ENCODE data around the gene AQP12B. TPM values are rescaled to one million over a fixed set of nuclear protein-coding genes. Genes with fewer than 3 reads are reported as not detected.
"Not testable (repeated sequence)": the region's sequence is repeated elsewhere in the genome, so short reads cannot be mapped to it uniquely, and the experiment has no call there.

The AQP12B gene, protein sequence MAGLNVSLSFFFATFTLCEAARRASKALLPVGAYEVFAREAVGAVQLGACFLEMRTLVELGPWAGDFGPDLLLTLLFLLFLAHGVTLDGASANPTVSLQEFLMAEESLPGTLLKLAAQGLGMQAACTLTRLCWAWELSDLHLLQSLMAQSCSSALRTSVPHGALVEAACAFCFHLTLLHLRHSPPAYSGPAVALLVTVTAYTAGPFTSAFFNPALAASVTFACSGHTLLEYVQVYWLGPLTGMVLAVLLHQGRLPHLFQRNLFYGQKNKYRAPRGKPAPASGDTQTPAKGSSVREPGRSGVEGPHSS
- not detected for total RNA-seq (2021; fragmentation: NEBNext Ultra II Directional; extraction: Animal tissue kit (Norgen Biotek cat#: 25700))
- long read RNA-seq, result 0 reads

DNA sequence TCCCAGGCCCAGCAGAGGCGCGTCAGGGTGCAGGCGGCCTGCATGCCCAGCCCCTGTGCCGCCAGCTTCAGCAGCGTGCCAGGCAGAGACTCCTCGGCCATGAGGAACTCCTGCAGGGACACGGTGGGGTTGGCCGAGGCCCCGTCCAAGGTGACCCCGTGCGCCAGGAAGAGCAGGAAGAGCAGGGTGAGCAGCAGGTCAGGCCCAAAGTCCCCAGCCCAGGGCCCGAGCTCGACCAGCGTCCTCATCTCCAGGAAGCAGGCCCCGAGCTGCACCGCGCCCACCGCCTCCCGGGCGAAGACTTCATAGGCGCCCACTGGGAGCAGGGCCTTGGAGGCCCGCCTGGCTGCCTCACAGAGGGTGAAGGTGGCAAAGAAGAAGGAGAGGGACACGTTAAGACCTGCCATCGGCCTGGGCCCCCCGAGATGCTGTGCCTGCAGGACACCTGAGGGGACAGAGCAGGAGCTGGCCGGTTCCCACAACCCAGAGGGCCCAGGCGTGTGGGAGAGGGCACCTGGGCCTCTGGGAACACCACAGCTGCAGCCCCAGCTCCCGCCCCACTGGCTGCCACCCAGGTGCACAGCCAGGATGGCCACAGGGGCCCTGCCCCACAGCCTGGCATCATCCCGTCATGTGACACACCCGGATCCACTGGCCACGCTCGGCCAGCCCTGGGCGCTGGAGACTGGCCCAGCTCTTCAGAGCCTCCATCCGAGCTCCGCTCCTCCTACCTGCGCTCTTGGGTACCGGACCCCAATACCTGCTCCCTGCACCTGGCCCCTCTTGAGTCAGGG, at the start of gene AQP12B:
AQP12B (minus strand) TSS at position 455 of the 794 bp plus-strand sequence; CDS start at position 407, 48 bp downstream.
- not testable (repeated sequence) for H3K9me3 Mint-ChIP-seq; DNase-seq; H3K4me1 Mint-ChIP-seq (ENCODE audit: low read depth); H3K36me3 Mint-ChIP-seq (ENCODE audit: low read depth); H3K4me3 Mint-ChIP-seq; H3K27ac Mint-ChIP-seq
- peaks cover 19% of the 10 kb centered on the region for H3K27me3 Mint-ChIP-seq (ENCODE audit: insufficient read depth)

DNA sequence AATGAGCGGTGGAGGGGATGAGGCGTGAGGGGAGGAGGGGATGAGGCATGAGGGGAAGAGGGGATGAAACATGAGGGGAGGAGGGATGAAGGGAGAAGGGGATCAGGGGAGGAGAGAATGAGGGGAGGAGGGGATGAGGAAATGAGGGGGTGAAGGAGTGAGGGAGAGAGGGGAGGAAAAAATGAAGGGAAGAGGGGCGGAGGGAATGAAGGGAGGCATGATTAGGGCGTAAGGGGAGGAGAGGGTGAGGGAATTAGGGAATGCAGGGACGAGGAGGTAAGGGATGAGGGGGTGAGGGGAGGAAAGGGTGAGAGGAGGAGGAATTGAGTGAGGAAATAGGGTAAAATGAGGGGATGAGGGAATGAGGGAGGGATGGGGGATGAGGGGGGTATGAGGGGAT, 49.5 kb upstream of the AQP12B start:
- no peaks in the 10 kb centered on the region for H3K36me3 Mint-ChIP-seq (ENCODE audit: low read depth)
- no peaks in the 10 kb centered on the region for H3K4me1 Mint-ChIP-seq (ENCODE audit: low read depth)
- H3K4me3 Mint-ChIP-seq, result no peak overlapping the region
- H3K9me3 Mint-ChIP-seq, result no peaks in the 10 kb centered on the region
- no peak for DNase-seq
- TF ChIP-seq, protein P1, sequence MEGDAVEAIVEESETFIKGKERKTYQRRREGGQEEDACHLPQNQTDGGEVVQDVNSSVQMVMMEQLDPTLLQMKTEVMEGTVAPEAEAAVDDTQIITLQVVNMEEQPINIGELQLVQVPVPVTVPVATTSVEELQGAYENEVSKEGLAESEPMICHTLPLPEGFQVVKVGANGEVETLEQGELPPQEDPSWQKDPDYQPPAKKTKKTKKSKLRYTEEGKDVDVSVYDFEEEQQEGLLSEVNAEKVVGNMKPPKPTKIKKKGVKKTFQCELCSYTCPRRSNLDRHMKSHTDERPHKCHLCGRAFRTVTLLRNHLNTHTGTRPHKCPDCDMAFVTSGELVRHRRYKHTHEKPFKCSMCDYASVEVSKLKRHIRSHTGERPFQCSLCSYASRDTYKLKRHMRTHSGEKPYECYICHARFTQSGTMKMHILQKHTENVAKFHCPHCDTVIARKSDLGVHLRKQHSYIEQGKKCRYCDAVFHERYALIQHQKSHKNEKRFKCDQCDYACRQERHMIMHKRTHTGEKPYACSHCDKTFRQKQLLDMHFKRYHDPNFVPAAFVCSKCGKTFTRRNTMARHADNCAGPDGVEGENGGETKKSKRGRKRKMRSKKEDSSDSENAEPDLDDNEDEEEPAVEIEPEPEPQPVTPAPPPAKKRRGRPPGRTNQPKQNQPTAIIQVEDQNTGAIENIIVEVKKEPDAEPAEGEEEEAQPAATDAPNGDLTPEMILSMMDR (IDR thresholded peaks at IDR 0.05), result no peak
- no peak overlapping the region for H3K27ac Mint-ChIP-seq
- peaks cover 20% of the 10 kb centered on the region for H3K27me3 Mint-ChIP-seq (ENCODE audit: insufficient read depth)

DNA sequence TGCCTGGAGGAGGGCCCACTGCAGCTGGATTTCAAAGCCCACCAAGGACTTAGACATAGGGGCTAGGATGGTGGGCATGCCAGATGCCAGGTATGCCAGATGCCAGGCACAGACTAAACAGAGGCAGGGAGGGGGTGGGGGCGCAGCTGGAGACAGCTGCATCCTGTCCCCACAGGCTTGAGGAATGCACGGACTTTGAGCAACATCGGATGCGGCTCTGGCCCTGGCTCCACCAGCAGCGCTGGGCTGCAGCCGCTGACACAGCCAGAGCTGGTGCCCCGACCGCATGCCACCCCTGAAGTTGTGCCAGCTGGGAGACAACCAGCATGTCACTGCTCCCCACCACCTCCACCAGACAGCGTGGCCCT, 48.5 kb upstream of the AQP12B start:
- no peaks in the 10 kb centered on the region for H3K9me3 Mint-ChIP-seq
- H3K4me1 Mint-ChIP-seq (ENCODE audit: low read depth), result no peaks in the 10 kb centered on the region
- H3K4me3 Mint-ChIP-seq, result no peak overlapping the region
- no peaks in the 10 kb centered on the region for H3K36me3 Mint-ChIP-seq (ENCODE audit: low read depth)
- no peak for DNase-seq
- TF ChIP-seq, protein P1 (IDR thresholded peaks at IDR 0.05), result no peak
- no peak overlapping the region for H3K27ac Mint-ChIP-seq
- H3K27me3 Mint-ChIP-seq (ENCODE audit: insufficient read depth), result peaks cover 19% of the 10 kb centered on the region

DNA sequence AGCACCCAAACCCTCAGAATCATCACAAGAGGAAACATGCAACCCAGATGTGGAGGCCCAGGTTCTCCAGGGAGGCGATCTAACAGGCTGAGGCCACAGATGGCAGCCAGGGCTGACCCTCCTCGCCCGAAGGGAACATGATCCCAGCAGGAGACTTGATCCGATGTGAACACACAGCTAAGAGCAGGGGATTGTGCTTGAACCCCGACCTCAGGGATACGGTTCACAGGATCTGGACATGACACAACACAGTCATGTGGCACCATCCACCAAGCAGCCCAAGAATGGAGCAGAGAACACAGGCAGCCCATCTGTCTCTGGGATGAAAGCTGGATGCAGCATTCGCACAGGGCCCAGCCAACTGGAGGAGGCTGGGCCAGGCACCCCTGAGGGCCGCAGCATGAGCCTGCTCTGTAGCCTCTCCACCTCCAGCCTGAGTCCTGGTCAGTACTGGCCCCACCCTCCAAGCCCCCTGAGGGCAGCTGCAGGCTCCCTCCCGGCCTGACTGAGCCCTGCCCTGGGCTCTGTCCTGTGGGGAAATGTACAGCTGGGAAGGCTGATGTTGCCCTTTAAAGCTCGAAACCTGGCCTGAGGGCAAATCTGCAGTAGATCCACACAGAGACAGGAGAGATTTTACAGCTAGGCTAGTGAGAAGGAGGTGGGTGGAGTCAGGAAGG, 48.0 kb upstream of the AQP12B start:
- H3K27me3 Mint-ChIP-seq (ENCODE audit: insufficient read depth), result peaks cover 22% of the 10 kb centered on the region
- no peaks in the 10 kb centered on the region for H3K4me1 Mint-ChIP-seq (ENCODE audit: low read depth)
- H3K27ac Mint-ChIP-seq, result no peak overlapping the region
- H3K9me3 Mint-ChIP-seq, result no peaks in the 10 kb centered on the region
- H3K36me3 Mint-ChIP-seq (ENCODE audit: low read depth), result no peaks in the 10 kb centered on the region
- no peak overlapping the region for H3K4me3 Mint-ChIP-seq
- DNase-seq, result no peak
- TF ChIP-seq, protein P1 (IDR thresholded peaks at IDR 0.05), result no peak

DNA sequence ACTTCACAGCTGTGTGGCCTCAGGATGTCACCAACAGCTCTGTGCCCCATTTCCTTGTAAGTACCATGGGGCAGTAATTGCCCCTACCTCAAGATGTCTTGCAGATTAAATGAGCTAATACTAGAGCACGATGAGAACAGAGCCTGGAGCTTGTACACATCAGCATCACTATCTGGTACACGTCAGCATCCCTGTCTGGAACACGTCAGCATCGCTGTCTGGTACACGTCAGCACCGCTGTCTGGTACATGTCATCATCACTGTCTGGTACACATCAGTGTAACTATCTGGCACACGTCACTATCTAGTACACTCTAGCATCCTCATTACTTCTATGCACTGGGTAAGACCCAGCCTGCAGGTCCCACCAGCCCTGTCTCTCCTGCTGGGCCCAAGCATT, 46.1 kb upstream of the AQP12B start:
- Mint-ChIP-seq H3K36me3 (ENCODE audit: low read depth) (no peaks in the 10 kb centered on the region), H3K4me1 (ENCODE audit: low read depth) (no peaks in the 10 kb centered on the region), H3K27ac (no peak overlapping the region)

More for the DNA sequence above, 46.1 kb upstream of the AQP12B start:
- Mint-ChIP-seq H3K27me3 (ENCODE audit: insufficient read depth) (peaks cover 25% of the 10 kb centered on the region), H3K4me3 (no peak overlapping the region), H3K9me3 (no peaks in the 10 kb centered on the region)
- peak; percentile 7 for DNase-seq
- TF ChIP-seq, protein P1 (IDR thresholded peaks at IDR 0.05), result no peak
